HepG2 (cell line): ENCODE results near the gene IGLON5. TPM values are rescaled to one million over a fixed set of nuclear protein-coding genes. Genes with fewer than 3 reads are reported as not detected.
A peak's percentile ranks its signal among the peaks of the same experiment; 100 is the strongest.

Experiments used
- AGO1 ChIP-seq: fragments of 200-400 bp; formaldehyde crosslinking; IDR thresholded peaks from 2 replicates; pipeline ENCODE4 v1.6.1; 2017; ENCODE audit warnings: mild to moderate bottlenecking, low read depth, low read length, moderate library complexity; ENCODE audit not compliant: poor library complexity, severe bottlenecking
- AGO2 ChIP-seq: fragments of 200-400 bp; formaldehyde crosslinking; optimal IDR thresholded peaks from 2 replicates; pipeline ENCODE3; 2017; ENCODE audit warnings: mild to moderate bottlenecking, low read depth, low read length, moderate library complexity
- polyA plus RNA-seq, 8 experiments: library from polyadenylated mRNA; depleted of rRNA in 3 of 8; stranded (reverse) in 7 of 8; unstranded in 1 of 8; fragments of >200 nt; fragmentation: Illumina TruSeq in 4 of 8; extraction: Trizol in 4 of 8; gene quantifications; 2 replicates each; pipeline versions ENCODE4 v1.2.1 to v1.2.3, GENCODE V29; 2011 to 2016; ENCODE audit warnings: low read depth in 4 of 8, missing spikeins in 1 of 8, mixed read lengths in 1 of 8; ENCODE audit not compliant: insufficient read depth in 1 of 8
- total RNA-seq, 5 experiments: library from RNA; depleted of rRNA; stranded (reverse); fragments of >200 nt; fragmentation: Illumina TruSeq; extraction: Trizol; gene quantifications; 2 replicates each; pipeline ENCODE4 v1.2.3, GENCODE V29; 2016; ENCODE audit warnings: low read depth in 1 of 5
- TF ChIP-seq, protein P1 (sequence below): sonication (generic); formaldehyde crosslinking; IDR thresholded peaks from 2 replicates; pipeline ENCODE4 v1.9.0; 2021; ENCODE audit warnings: mild to moderate bottlenecking, missing genetic modification reagents

IGLON5 gene
- total and polyA plus RNA-seq, 2 of the 13 experiments (the other 11 are each of a cell fraction or from before 2014, with no cell fraction given) = 0.04 to 5.7 TPM

DNA sequence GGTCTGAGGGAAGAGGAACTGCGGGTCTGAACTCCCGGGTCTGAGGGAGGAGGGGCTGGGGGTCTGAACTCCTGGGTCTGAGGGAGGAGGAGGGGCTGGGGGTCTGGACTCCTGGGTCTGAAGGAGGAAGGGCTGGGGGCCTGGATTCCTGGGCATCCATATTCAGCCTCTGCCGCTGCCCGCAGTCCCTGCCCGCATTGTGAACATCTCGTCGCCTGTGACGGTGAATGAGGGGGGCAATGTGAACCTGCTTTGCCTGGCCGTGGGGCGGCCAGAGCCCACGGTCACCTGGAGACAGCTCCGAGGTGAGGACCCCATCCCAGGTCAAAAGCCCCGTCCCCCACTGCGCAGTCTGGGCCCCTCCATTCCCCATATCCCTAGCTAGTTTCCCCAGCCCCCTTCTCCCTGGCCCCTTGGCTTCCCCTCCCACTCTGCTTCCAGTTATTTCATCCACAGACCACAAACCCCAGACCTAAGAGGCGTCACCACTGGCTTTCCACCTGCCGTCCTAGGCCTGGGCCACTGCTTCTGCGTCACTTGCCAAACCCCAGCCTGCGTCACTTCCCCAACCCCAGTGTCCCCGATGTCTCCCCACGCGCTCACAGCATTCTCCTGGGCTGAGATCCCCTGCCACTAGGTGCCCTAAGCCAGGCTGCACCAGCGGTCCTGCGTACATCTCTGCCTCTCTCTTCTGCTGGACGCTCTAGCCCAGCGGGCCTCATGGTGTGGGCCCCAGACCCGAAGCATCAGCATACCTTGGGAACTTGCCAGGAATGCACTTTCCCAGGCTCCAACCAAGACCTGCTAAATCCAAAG, 13.9 kb downstream of the IGLON5 start (continued):
- TF ChIP-seq, protein P1, sequence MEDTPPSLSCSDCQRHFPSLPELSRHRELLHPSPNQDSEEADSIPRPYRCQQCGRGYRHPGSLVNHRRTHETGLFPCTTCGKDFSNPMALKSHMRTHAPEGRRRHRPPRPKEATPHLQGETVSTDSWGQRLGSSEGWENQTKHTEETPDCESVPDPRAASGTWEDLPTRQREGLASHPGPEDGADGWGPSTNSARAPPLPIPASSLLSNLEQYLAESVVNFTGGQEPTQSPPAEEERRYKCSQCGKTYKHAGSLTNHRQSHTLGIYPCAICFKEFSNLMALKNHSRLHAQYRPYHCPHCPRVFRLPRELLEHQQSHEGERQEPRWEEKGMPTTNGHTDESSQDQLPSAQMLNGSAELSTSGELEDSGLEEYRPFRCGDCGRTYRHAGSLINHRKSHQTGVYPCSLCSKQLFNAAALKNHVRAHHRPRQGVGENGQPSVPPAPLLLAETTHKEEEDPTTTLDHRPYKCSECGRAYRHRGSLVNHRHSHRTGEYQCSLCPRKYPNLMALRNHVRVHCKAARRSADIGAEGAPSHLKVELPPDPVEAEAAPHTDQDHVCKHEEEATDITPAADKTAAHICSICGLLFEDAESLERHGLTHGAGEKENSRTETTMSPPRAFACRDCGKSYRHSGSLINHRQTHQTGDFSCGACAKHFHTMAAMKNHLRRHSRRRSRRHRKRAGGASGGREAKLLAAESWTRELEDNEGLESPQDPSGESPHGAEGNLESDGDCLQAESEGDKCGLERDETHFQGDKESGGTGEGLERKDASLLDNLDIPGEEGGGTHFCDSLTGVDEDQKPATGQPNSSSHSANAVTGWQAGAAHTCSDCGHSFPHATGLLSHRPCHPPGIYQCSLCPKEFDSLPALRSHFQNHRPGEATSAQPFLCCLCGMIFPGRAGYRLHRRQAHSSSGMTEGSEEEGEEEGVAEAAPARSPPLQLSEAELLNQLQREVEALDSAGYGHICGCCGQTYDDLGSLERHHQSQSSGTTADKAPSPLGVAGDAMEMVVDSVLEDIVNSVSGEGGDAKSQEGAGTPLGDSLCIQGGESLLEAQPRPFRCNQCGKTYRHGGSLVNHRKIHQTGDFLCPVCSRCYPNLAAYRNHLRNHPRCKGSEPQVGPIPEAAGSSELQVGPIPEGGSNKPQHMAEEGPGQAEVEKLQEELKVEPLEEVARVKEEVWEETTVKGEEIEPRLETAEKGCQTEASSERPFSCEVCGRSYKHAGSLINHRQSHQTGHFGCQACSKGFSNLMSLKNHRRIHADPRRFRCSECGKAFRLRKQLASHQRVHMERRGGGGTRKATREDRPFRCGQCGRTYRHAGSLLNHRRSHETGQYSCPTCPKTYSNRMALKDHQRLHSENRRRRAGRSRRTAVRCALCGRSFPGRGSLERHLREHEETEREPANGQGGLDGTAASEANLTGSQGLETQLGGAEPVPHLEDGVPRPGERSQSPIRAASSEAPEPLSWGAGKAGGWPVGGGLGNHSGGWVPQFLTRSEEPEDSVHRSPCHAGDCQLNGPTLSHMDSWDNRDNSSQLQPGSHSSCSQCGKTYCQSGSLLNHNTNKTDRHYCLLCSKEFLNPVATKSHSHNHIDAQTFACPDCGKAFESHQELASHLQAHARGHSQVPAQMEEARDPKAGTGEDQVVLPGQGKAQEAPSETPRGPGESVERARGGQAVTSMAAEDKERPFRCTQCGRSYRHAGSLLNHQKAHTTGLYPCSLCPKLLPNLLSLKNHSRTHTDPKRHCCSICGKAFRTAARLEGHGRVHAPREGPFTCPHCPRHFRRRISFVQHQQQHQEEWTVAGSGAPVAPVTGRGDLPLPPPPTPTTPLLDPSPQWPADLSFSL (CRISPR knock-in tag) = no peak
- TF ChIP-seq AGO1 (peak; percentile 93), AGO2 (peak; percentile 34)
